ENCODE measurements around the gene BACH2. TPM values are rescaled to one million over a fixed set of nuclear protein-coding genes. Genes with fewer than 3 reads are reported as not detected.

Gene BACH2
- total and polyA plus RNA-seq, 2 experiments from 2014 or later = 1.6 to 5.7 TPM

GRCh38 chr6:89959883-89960282 lies 336.8 kb downstream of the BACH2 start (continued):
- no peak for TF ChIP-seq ZNF462 (CRISPR knock-in tag; IDR thresholded peaks at IDR 0.05)
- no peak for TF ChIP-seq ZNF331 (CRISPR knock-in tag; IDR thresholded peaks at IDR 0.05; ENCODE audit: low read depth)
- TF ChIP-seq REST (IDR thresholded peaks at IDR 0.05; ENCODE audit: unreplicated experiment) = no peak
- TF ChIP-seq EZH2phosphoT487 (IDR thresholded peaks at IDR 0.05; ENCODE audit: unreplicated experiment) = no peak

GRCh38 chr6:89956182-89956581 lies 340.5 kb downstream of the BACH2 start:
- Mint-ChIP-seq H3K4me1 (peaks cover 5% of the 10 kb centered on the region; the same call in 2 of the 3 replicates), H3K9me3 (no peaks in the 10 kb centered on the region), H3K27ac (no peak overlapping the region), H3K4me3 (no peak overlapping the region), H3K36me3 (ENCODE audit: low read depth) (no peaks in the 10 kb centered on the region; the same call in 2 of the 3 replicates), H3K27me3 (ENCODE audit: insufficient read depth, low read depth, poor library complexity) (peaks cover 4% of the 10 kb centered on the region)
- Histone ChIP-seq H3K27me3 (ENCODE audit: insufficient read depth) (no peaks in the 10 kb centered on the region), H3K4me1 (ENCODE audit: insufficient read depth) (no peaks in the 10 kb centered on the region), H3K36me3 (ENCODE audit: insufficient read depth) (no peaks in the 10 kb centered on the region), H2AFZ (no peak overlapping the region), H3K9me2 (ENCODE audit: insufficient read depth) (no peaks in the 10 kb centered on the region), H3K79me2 (replicated peaks; ENCODE audit: insufficient read depth) (no peaks in the 10 kb centered on the region), H4K20me1 (replicated peaks; ENCODE audit: insufficient read depth) (no peaks in the 10 kb centered on the region), H3K4me3 (no peak overlapping the region), H3F3A (replicated peaks; ENCODE audit: low read depth) (no peaks in the 10 kb centered on the region), H3K4me2 (no peak overlapping the region), H3K27ac (ENCODE audit: low read depth) (no peak overlapping the region)
- ATAC-seq = no peak
- no peak for DNase-seq (ENCODE audit: low spot score)
- TF ChIP-seq POLR2AphosphoS5 (IDR thresholded peaks at IDR 0.05; ENCODE audit: low read depth) = no peak
- no peak for TF ChIP-seq CREB1 (CRISPR knock-in tag; IDR thresholded peaks at IDR 0.05; ENCODE audit: low read depth)
- TF ChIP-seq NANOG (IDR thresholded peaks at IDR 0.05; ENCODE audit: borderline replicate concordance) = no peak
- no peak for TF ChIP-seq EZH2 (IDR thresholded peaks at IDR 0.05; ENCODE audit: low read depth, unreplicated experiment)
- TF ChIP-seq ETS1 (IDR thresholded peaks at IDR 0.05) = no peak
- no peak for TF ChIP-seq REST (IDR thresholded peaks at IDR 0.05; ENCODE audit: unreplicated experiment)
- no peak for TF ChIP-seq EZH2phosphoT487 (IDR thresholded peaks at IDR 0.05; ENCODE audit: unreplicated experiment)
- TF ChIP-seq ZNF331 (CRISPR knock-in tag; IDR thresholded peaks at IDR 0.05; ENCODE audit: low read depth) = no peak

Data from GM23338 (cell line).